MM.1S (cell line): ENCODE data around the gene PRR15.

Experiments used
- DNase-seq: peaks from one replicate; pipeline ENCODE4 v3.0.0-alpha.2; 2015
- H2AFZ ChIP-seq: fragments of 300-600 bp; sonication (generic); 2 replicates; pipeline ENCODE4 v1.6.0; 2016; ENCODE audit warnings: antibody characterized with exemption, low read length
- H3F3A ChIP-seq: fragments of 300-600 bp; sonication (generic); 2 replicates; pipeline ENCODE4 v1.6.1; 2016; ENCODE audit warnings: mild to moderate bottlenecking, antibody characterized with exemption, low read length, moderate library complexity, mixed read lengths; ENCODE audit not compliant: insufficient read depth
- H3K27ac ChIP-seq: fragments of 300-600 bp; sonication (generic); 2 replicates; pipeline ENCODE4 v1.5.1; 2016; ENCODE audit warnings: mild to moderate bottlenecking, low read length
- H3K27me3 ChIP-seq: fragments of 300-600 bp; sonication (generic); replicated peaks from 2 replicates; pipeline ENCODE4 v1.6.0; 2016; ENCODE audit warnings: low read length; ENCODE audit not compliant: insufficient read depth
- H3K36me3 ChIP-seq: fragments of 300-600 bp; sonication (generic); replicated peaks from 2 replicates; pipeline ENCODE4 v1.6.1; 2016; ENCODE audit warnings: mild to moderate bottlenecking, low read length, mixed read lengths; ENCODE audit not compliant: insufficient read depth
- H3K4me1 ChIP-seq: fragments of 300-600 bp; sonication (generic); 2 replicates; pipeline ENCODE4 v1.6.1; 2016; ENCODE audit warnings: low read length, mixed read lengths
- H3K4me2 ChIP-seq: fragments of 300-600 bp; sonication (generic); 2 replicates; pipeline ENCODE4 v1.6.0; 2016; ENCODE audit warnings: low read depth, low read length
- H3K4me3 ChIP-seq: fragments of 300-600 bp; sonication (generic); 2 replicates; pipeline ENCODE4 v1.5.1; 2016; ENCODE audit warnings: low read length, mixed read lengths
- H3K79me2 ChIP-seq: fragments of 300-600 bp; sonication (generic); 2 replicates; pipeline ENCODE4 v1.6.1; 2016; ENCODE audit warnings: mixed run types, low read length, mixed read lengths
- H3K9ac ChIP-seq: fragments of 300-600 bp; sonication (generic); 2 replicates; pipeline ENCODE4 v1.6.1; 2016; ENCODE audit warnings: low read length, mixed read lengths
- H3K9me2 ChIP-seq: fragments of 300-600 bp; sonication (generic); replicated peaks from 2 replicates; pipeline ENCODE4 v1.6.1; 2016; ENCODE audit warnings: mild to moderate bottlenecking, low read length, mixed read lengths; ENCODE audit not compliant: insufficient read depth
- H3K9me3 ChIP-seq: fragments of 300-600 bp; sonication (generic); replicated peaks from 2 replicates; pipeline ENCODE4 v1.6.1; 2016; ENCODE audit warnings: mild to moderate bottlenecking, low read length, mixed read lengths; ENCODE audit not compliant: insufficient read depth
- H4K20me1 ChIP-seq: fragments of 300-600 bp; sonication (generic); 2 replicates; pipeline ENCODE4 v1.6.1; 2016; ENCODE audit warnings: mild to moderate bottlenecking, low read length, moderate library complexity, mixed read lengths; ENCODE audit not compliant: insufficient read depth
- EZH2 ChIP-seq: fragments of 300-600 bp; sonication (generic); optimal IDR thresholded peaks from 2 replicates; pipeline ENCODE3; 2017; ENCODE audit warnings: low read depth, mild to moderate bottlenecking, antibody characterized with exemption, low read length, mixed read lengths
- EZH2phosphoT487 ChIP-seq: fragments of 300-600 bp; sonication (generic); IDR thresholded peaks from 2 replicates; pipeline ENCODE4 v1.6.1; 2018; ENCODE audit warnings: antibody characterized with exemption, low read length
- TF ChIP-seq, protein P1 (sequence below): fragments of 300-600 bp; sonication (generic); IDR thresholded peaks from 2 replicates; pipeline ENCODE4 v1.5.1; 2016; ENCODE audit warnings: antibody characterized with exemption, low read length, mixed read lengths

Gene PRR15

DNA sequence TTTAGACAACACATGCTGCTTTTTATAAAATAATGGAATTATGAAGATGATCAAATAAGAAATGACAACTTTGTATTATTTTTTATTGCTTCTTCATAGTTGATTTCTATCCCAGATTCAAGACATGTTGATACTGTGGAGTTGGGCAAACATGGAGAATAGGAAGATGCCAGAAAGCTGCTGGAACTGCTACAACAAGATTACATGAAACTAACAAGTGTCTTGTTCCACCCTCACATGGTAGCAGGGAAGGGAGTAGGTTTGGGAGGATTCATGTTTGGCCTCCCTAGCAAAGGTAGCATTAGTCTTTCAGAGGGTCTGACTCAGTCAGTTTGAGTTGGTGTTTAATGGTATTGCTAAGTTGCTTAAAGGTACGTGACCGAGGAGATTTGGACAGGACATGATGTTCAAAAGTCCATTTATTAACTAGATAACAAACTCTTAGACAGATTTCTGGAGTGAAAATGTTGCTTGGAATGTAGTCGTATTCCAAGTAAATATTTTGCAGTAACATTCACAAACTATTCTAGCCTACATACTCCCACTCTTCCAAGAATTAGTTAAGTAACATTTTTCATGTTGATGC lies 33.1 kb downstream of the PRR15 start:
- no peaks in the 10 kb centered on the region for H3K79me2 ChIP-seq
- no peak overlapping the region for H3K9ac ChIP-seq
- no peaks in the 10 kb centered on the region for H3K9me2 ChIP-seq
- no peak for TF ChIP-seq EZH2
- TF ChIP-seq, protein P1, sequence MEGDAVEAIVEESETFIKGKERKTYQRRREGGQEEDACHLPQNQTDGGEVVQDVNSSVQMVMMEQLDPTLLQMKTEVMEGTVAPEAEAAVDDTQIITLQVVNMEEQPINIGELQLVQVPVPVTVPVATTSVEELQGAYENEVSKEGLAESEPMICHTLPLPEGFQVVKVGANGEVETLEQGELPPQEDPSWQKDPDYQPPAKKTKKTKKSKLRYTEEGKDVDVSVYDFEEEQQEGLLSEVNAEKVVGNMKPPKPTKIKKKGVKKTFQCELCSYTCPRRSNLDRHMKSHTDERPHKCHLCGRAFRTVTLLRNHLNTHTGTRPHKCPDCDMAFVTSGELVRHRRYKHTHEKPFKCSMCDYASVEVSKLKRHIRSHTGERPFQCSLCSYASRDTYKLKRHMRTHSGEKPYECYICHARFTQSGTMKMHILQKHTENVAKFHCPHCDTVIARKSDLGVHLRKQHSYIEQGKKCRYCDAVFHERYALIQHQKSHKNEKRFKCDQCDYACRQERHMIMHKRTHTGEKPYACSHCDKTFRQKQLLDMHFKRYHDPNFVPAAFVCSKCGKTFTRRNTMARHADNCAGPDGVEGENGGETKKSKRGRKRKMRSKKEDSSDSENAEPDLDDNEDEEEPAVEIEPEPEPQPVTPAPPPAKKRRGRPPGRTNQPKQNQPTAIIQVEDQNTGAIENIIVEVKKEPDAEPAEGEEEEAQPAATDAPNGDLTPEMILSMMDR, result no peak
- H3K27ac ChIP-seq, result no peak overlapping the region
- H2AFZ ChIP-seq, result no peak overlapping the region
- H3K9me3 ChIP-seq, result no peaks in the 10 kb centered on the region
- no peaks in the 10 kb centered on the region for H3K4me1 ChIP-seq
- no peaks in the 10 kb centered on the region for H3F3A ChIP-seq
- no peak overlapping the region for H3K4me3 ChIP-seq
- no peaks in the 10 kb centered on the region for H3K36me3 ChIP-seq
- H3K4me2 ChIP-seq, result no peak overlapping the region
- no peaks in the 10 kb centered on the region for H3K27me3 ChIP-seq
- no peaks in the 10 kb centered on the region for H4K20me1 ChIP-seq
- DNase-seq, result no peak

DNA sequence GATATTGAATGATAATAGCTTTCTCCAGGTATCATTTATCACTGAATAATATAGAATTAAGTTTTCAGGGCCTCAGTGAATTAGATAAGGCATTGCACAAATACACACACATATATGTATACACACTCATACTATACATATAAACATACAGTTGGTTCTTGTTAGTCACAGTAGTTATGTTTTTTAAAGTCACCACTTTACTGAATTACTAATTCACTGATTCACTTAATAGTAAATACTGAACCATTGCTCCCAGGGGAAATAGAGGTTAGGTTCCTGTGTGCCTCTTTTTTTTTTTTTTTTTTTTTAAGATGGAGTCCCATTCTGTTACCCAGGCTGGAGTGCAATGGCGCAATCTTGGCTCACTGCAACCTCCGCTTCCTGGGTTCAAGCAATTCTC lies 33.6 kb downstream of the PRR15 start:
- H4K20me1 ChIP-seq, result no peaks in the 10 kb centered on the region
- H2AFZ ChIP-seq, result no peak overlapping the region
- no peak for DNase-seq
- no peak overlapping the region for H3K9ac ChIP-seq
- H3K79me2 ChIP-seq, result no peaks in the 10 kb centered on the region
- H3K27me3 ChIP-seq, result no peaks in the 10 kb centered on the region
- H3K4me3 ChIP-seq, result no peak overlapping the region
- H3F3A ChIP-seq, result no peaks in the 10 kb centered on the region
- H3K4me1 ChIP-seq, result no peaks in the 10 kb centered on the region
- H3K36me3 ChIP-seq, result no peaks in the 10 kb centered on the region
- no peak overlapping the region for H3K27ac ChIP-seq
- TF ChIP-seq EZH2phosphoT487, result no peak
- TF ChIP-seq EZH2, result no peak
- TF ChIP-seq, protein P1, result no peak
- no peak overlapping the region for H3K4me2 ChIP-seq
- no peaks in the 10 kb centered on the region for H3K9me2 ChIP-seq
- no peaks in the 10 kb centered on the region for H3K9me3 ChIP-seq

DNA sequence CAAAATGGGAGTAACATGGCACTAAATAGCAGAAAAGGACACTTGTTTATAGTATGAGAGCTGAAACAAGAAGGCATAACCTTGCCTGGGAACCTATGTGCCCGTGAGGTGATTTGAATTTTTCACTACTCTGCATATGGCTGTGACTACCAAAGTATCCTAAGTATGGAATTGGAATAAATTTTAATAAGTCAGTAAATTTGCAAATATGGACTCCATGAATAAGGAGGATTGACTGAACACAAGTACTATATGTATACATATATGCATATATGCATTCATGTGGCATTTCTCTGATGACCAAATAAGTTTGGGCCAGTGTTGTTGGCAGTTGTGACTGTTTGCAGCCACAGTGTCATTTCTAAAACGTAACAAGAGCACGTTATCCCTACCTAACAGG lies 34.5 kb downstream of the PRR15 start:
- H3K9me3 ChIP-seq, result no peaks in the 10 kb centered on the region
- no peak overlapping the region for H3K9ac ChIP-seq
- no peaks in the 10 kb centered on the region for H3K79me2 ChIP-seq
- no peaks in the 10 kb centered on the region for H3K9me2 ChIP-seq
- no peaks in the 10 kb centered on the region for H3K27me3 ChIP-seq
- no peak for DNase-seq
- no peaks in the 10 kb centered on the region for H3K4me1 ChIP-seq
- TF ChIP-seq, protein P1, result no peak
- TF ChIP-seq EZH2phosphoT487 (no peak), EZH2 (no peak)
- H3K27ac ChIP-seq, result no peak overlapping the region
- no peaks in the 10 kb centered on the region for H3F3A ChIP-seq
- H3K4me2 ChIP-seq, result no peak overlapping the region
- no peaks in the 10 kb centered on the region for H3K36me3 ChIP-seq
- H3K4me3 ChIP-seq, result no peak overlapping the region
- H2AFZ ChIP-seq, result no peak overlapping the region
- H4K20me1 ChIP-seq, result no peaks in the 10 kb centered on the region
